Right lobe of liver (tissue), 4 donors: ENCODE data around the gene INPP5A.
"Not testable (repeated sequence)": the region's sequence is repeated elsewhere in the genome, so short reads cannot be mapped to it uniquely, and the experiment has no call there.

Experiments
- POLR2A ChIP-seq: fragments of 450-650 bp; IDR thresholded peaks from one replicate; pipeline ENCODE4 v1.6.1; 2017; ENCODE audit warnings: antibody characterized with exemption, mild to moderate bottlenecking
- TF ChIP-seq, protein P1 (sequence below), 4 donors: fragments of 200-600 bp in 3 of 4; fragments of 450-650 bp in 1 of 4; IDR thresholded peaks; one replicate each; pipeline versions ENCODE4 v1.5.1 to v1.8.0; 2016 to 2022; ENCODE audit warnings: antibody characterized with exemption in 4 of 4, mild to moderate bottlenecking in 2 of 4
- donor health status: DM: no; HTN: no; CAD: no.
- donor health status: DM: no; HTN: no; CAD: no.
- donor health status: DM: no; HTN: yes; CAD: no.

DNA sequence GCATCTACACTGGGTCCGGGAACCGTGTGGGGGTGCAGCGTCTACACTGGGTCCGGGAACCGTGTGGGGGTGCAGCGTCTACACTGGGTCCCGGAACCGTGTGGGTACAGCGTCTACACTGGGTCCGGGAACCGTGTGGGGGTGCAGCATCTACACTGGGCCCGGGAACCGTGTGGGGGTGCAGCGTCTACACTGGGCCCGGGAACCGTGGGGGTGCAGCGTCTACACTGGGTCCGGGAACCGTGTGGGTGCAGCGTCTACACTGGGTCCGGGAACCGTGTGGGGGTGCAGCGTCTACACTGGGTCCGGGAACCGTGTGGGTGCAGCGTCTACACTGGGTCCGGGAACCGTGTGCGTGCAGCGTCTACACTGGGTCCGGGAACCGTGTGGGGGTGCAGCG, 254.5 kb downstream of the INPP5A start:
- TF ChIP-seq, protein P1, sequence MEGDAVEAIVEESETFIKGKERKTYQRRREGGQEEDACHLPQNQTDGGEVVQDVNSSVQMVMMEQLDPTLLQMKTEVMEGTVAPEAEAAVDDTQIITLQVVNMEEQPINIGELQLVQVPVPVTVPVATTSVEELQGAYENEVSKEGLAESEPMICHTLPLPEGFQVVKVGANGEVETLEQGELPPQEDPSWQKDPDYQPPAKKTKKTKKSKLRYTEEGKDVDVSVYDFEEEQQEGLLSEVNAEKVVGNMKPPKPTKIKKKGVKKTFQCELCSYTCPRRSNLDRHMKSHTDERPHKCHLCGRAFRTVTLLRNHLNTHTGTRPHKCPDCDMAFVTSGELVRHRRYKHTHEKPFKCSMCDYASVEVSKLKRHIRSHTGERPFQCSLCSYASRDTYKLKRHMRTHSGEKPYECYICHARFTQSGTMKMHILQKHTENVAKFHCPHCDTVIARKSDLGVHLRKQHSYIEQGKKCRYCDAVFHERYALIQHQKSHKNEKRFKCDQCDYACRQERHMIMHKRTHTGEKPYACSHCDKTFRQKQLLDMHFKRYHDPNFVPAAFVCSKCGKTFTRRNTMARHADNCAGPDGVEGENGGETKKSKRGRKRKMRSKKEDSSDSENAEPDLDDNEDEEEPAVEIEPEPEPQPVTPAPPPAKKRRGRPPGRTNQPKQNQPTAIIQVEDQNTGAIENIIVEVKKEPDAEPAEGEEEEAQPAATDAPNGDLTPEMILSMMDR (IDR thresholded peaks at IDR 0.05), result not testable (repeated sequence)
- not testable (repeated sequence) for TF ChIP-seq POLR2A
